SK-N-SH (cell line): ENCODE measurements around the gene GYS1. TPM values are rescaled to one million over a fixed set of nuclear protein-coding genes. Genes with fewer than 3 reads are reported as not detected.
"Not testable (repeated sequence)": the region's sequence is repeated elsewhere in the genome, so short reads cannot be mapped to it uniquely, and the experiment has no call there.

Experiments
- CTCF ChIA-PET: fragments of 300-600, 350-600 bp; formaldehyde crosslinking; extraction: SDS; loops from one replicate; lab custom pipeline; 2021; lab: Yijun Ruan, JAX
- POLR2A ChIA-PET: fragments of 350-600 bp; sonication (Branson Sonifier 250); formaldehyde crosslinking; extraction: SDS; loops from one replicate; lab custom pipeline; 2020; ENCODE audit warnings: antibody characterized with exemption, inconsistent platforms; lab: Yijun Ruan, JAX
- DNase-seq: peaks from one replicate; pipeline ENCODE4 v3.0.0; 2012
- H2AFZ ChIP-seq: fragments of 200-600 bp; sonication (generic); 2 replicates; pipeline ENCODE4 v1.8.1; 2016; ENCODE audit warnings: antibody characterized with exemption, mild to moderate bottlenecking, low read depth
- H3F3A ChIP-seq: fragments of 200-600 bp; sonication (generic); replicated peaks from 2 replicates; pipeline ENCODE3; 2016; ENCODE audit warnings: antibody characterized with exemption, mild to moderate bottlenecking; ENCODE audit not compliant: insufficient read depth
- H3K27ac ChIP-seq, 2 experiments: fragments of 200-500 bp in 1 of 2; fragments of 200-600 bp in 1 of 2; sonication (Bioruptor generic) in 1 of 2; sonication (generic), shearing (Covaris generic) in 1 of 2; 2 replicates each; pipeline versions ENCODE4 v1.5.1 to v1.6.1; 2014 to 2016; ENCODE audit warnings: low read depth in 2 of 2, inconsistent platforms in 1 of 2, low read length in 1 of 2, mild to moderate bottlenecking in 1 of 2, mixed read lengths in 1 of 2
- H3K27me3 ChIP-seq: fragments of 200-600 bp; sonication (generic), shearing (Covaris generic); 2 replicates; pipeline ENCODE4 v1.6.1; 2016; ENCODE audit warnings: mixed run types; ENCODE audit not compliant: insufficient read depth
- H3K36me3 ChIP-seq, 2 experiments: fragments of 200-500 bp in 1 of 2; fragments of 200-600 bp in 1 of 2; sonication (Bioruptor generic) in 1 of 2; sonication (generic) in 1 of 2; replicated peaks in 1 of 2; 2 replicates each; pipeline versions ENCODE3 to v1.5.1; 2014 to 2016; ENCODE audit warnings: low read length in 1 of 2, mild to moderate bottlenecking in 1 of 2; ENCODE audit not compliant: insufficient read depth in 2 of 2, control insufficient read depth in 1 of 2
- H3K4me1 ChIP-seq, 2 experiments: fragments of 200-500 bp in 1 of 2; fragments of 200-600 bp in 1 of 2; sonication (Bioruptor generic) in 1 of 2; sonication (generic), shearing (Covaris generic) in 1 of 2; 2 replicates each; pipeline versions ENCODE4 v1.5.1 to v1.6.1; 2014 to 2016; ENCODE audit warnings: low read depth in 1 of 2, low read length in 1 of 2, mixed run types in 1 of 2; ENCODE audit not compliant: insufficient read depth in 2 of 2, control insufficient read depth in 1 of 2
- H3K4me2 ChIP-seq: fragments of 200-600 bp; sonication (generic), shearing (Covaris generic); 2 replicates; pipeline ENCODE4 v1.6.1; 2017; ENCODE audit warnings: mixed run types
- H3K4me3 ChIP-seq, 2 experiments: fragments of 200-500 bp in 1 of 2; fragments of 200-600 bp in 1 of 2; sonication (Bioruptor generic) in 1 of 2; sonication (generic), shearing (Covaris generic) in 1 of 2; 2 replicates each; pipeline versions ENCODE4 v1.5.1 to v1.8.1; 2014 to 2016; ENCODE audit warnings: low read depth in 2 of 2, inconsistent platforms in 1 of 2, low read length in 1 of 2, mild to moderate bottlenecking in 1 of 2, mixed read lengths in 1 of 2, moderate library complexity in 1 of 2
- H3K79me2 ChIP-seq: fragments of 200-600 bp; sonication (generic); 2 replicates; pipeline ENCODE4 v1.8.1; 2017; ENCODE audit warnings: mild to moderate bottlenecking; ENCODE audit not compliant: insufficient read depth
- H3K9ac ChIP-seq: fragments of 200-600 bp; sonication (generic); 2 replicates; pipeline ENCODE4 v1.6.1; 2017; ENCODE audit warnings: mixed run types
- H3K9me2 ChIP-seq: fragments of 200-600 bp; sonication (generic); 2 replicates; pipeline ENCODE4 v1.6.1; 2017; ENCODE audit warnings: mixed run types
- H3K9me3 ChIP-seq: fragments of 200-600 bp; sonication (generic); 2 replicates; pipeline ENCODE4 v1.6.1; 2017; ENCODE audit warnings: mixed run types, mild to moderate bottlenecking, moderate library complexity
- H4K20me1 ChIP-seq: fragments of 200-600 bp; sonication (generic); 2 replicates; pipeline ENCODE4 v1.6.1; 2017; ENCODE audit warnings: mild to moderate bottlenecking, mixed run types; ENCODE audit not compliant: insufficient read depth
- EP300 ChIP-seq, 2 experiments: IDR thresholded peaks; 2 replicates each; pipeline versions ENCODE4 v1.4.0 to v1.6.1; 2012; ENCODE audit warnings: borderline replicate concordance in 1 of 2, low read depth in 1 of 2, low read length in 1 of 2
- FOSL2 ChIP-seq: IDR thresholded peaks from 2 replicates; pipeline ENCODE4 v1.4.0; 2012; ENCODE audit warnings: low read depth, mild to moderate bottlenecking, moderate library complexity, borderline replicate concordance
- FOXM1 ChIP-seq: IDR thresholded peaks from 2 replicates; pipeline ENCODE4 v1.4.0; 2012; ENCODE audit warnings: low read depth, mild to moderate bottlenecking
- IRF3 ChIP-seq: fragments of 150-350 bp; IDR thresholded peaks from 2 replicates; pipeline ENCODE4 v1.6.1; 2016; ENCODE audit warnings: mild to moderate bottlenecking, low read depth, low read length
- MAX ChIP-seq: IDR thresholded peaks from 2 replicates; pipeline ENCODE4 v1.4.0; 2012; ENCODE audit warnings: low read depth
- MEF2A ChIP-seq: IDR thresholded peaks from 2 replicates; pipeline ENCODE4 v1.4.0; 2012; ENCODE audit warnings: low read depth, borderline replicate concordance
- NFIC ChIP-seq: IDR thresholded peaks from 2 replicates; pipeline ENCODE4 v1.4.0; 2012; ENCODE audit warnings: borderline replicate concordance
- RCOR1 ChIP-seq: fragments of 150-350 bp; IDR thresholded peaks from 2 replicates; pipeline ENCODE4 v1.6.1; 2017; ENCODE audit warnings: antibody characterized with exemption, low read length
- REST ChIP-seq: IDR thresholded peaks from 2 replicates; pipeline ENCODE4 v1.6.1; 2012; ENCODE audit warnings: mild to moderate bottlenecking, low read depth, low read length, moderate library complexity
- RFX5 ChIP-seq: IDR thresholded peaks from 2 replicates; pipeline ENCODE4 v1.6.1; 2012; ENCODE audit warnings: mild to moderate bottlenecking, improper control_type of control experiment, low read length
- RXRA ChIP-seq: IDR thresholded peaks from 2 replicates; pipeline ENCODE4 v1.4.0; 2012; ENCODE audit warnings: low read depth, mild to moderate bottlenecking, borderline replicate concordance
- SIN3A ChIP-seq: IDR thresholded peaks from 2 replicates; pipeline ENCODE4 v1.6.1; 2012; ENCODE audit warnings: low read depth, mild to moderate bottlenecking, low read length, moderate library complexity, borderline replicate concordance
- TCF12 ChIP-seq: IDR thresholded peaks from 2 replicates; pipeline ENCODE4 v1.4.0; 2012
- TEAD4 ChIP-seq: IDR thresholded peaks from 2 replicates; pipeline ENCODE4 v1.4.0; 2012; ENCODE audit warnings: mild to moderate bottlenecking, borderline replicate concordance; ENCODE audit not compliant: insufficient read depth
- YY1 ChIP-seq: IDR thresholded peaks from 2 replicates; pipeline ENCODE4 v1.4.0; 2012; ENCODE audit warnings: low read depth, mild to moderate bottlenecking
- ZBTB33 ChIP-seq: IDR thresholded peaks from 2 replicates; pipeline ENCODE4 v1.4.0; 2012; ENCODE audit warnings: low read depth, borderline replicate concordance
- WGBS: methylation state at CpG from one replicate; pipeline ENCODE4 v1.1.6; 2017; ENCODE audit warnings: low lambda C conversion rate; 5-methylcytosine and 5-hydroxymethylcytosine counted together
- polyA plus RNA-seq, 3 experiments: library from polyadenylated mRNA; depleted of rRNA; stranded (reverse); fragments of >200 nt; gene quantifications; 2 replicates each; pipeline ENCODE4 v1.2.3, GENCODE V29; 2012

Gene GYS1
- polyA plus RNA-seq, 1 of the 3 experiments (the other 2 are of a cell fraction) = 25.3 TPM

- WGBS = 90% methylated on average over 10 of the region's 10 CpGs
- Histone ChIP-seq H3K27ac (no peak overlapping the region), H3K9me3 (no peaks in the 10 kb centered on the region), H3K4me2 (no peak overlapping the region), H3F3A (peaks cover 6% of the 10 kb centered on the region), H3K4me1 (0 out of 4 replicates have a peak, but pooled peaks cover 0 to 4% of the 10 kb centered on the region in 2 experiments), H2AFZ (no peak overlapping the region), H3K27me3 (no peaks in the 10 kb centered on the region), H3K9me2 (no peaks in the 10 kb centered on the region), H3K79me2 (no peaks in the 10 kb centered on the region), H3K9ac (no peak overlapping the region), H3K4me3 (no peak overlapping the region), H3K36me3 (peaks cover 9 to 16% of the 10 kb centered on the region in 2 experiments), H4K20me1 (no peaks in the 10 kb centered on the region)
- CTCF ChIA-PET = interaction anchor here (1.6 to 1.7 kb wide), 2 partner anchors 50 to 79 kb away, joined by 3 to 5 read pairs; no protein-coding TSS in a partner anchor
- no peak for TF ChIP-seq SIN3A
- no peak for TF ChIP-seq REST
- no peak for TF ChIP-seq NFIC
- no peak for TF ChIP-seq RCOR1
- no peak for TF ChIP-seq TCF12
- TF ChIP-seq RFX5 = no peak
- no peak for TF ChIP-seq RXRA
- no peak for TF ChIP-seq IRF3
- no peak for TF ChIP-seq MEF2A
- no peak for TF ChIP-seq YY1
- TF ChIP-seq EP300 (IDR thresholded peaks at IDR 0.05; ENCODE audit: borderline replicate concordance in 1 of 2, low read depth in 1 of 2, low read length in 1 of 2) = no peak
- TF ChIP-seq FOSL2 = no peak
- TF ChIP-seq MAX = no peak
- TF ChIP-seq FOXM1 = no peak
- TF ChIP-seq TEAD4 = no peak
- no peak for TF ChIP-seq ZBTB33
- POLR2A ChIA-PET = interaction anchor here (0.7 kb wide), 1 partner anchor 10 kb away, joined by 3 read pairs; no protein-coding TSS in a partner anchor
- no peak for DNase-seq
These were observed 72.2 kb downstream of the GYS1 start for GRCh38 chr19:48920949-48921348.

- peaks cover 11 to 25% of the 10 kb centered on the region in 2 experiments for H3K36me3 ChIP-seq
These were observed 73.8 kb downstream of the GYS1 start for GRCh38 chr19:48919271-48919670.

More at GRCh38 chr19:48919271-48919670, 73.8 kb downstream of the GYS1 start:
- DNase-seq, H3K4me2 ChIP-seq, H3K9me2 ChIP-seq, H4K20me1 ChIP-seq, POLR2A ChIA-PET, H3F3A ChIP-seq, H2AFZ ChIP-seq, H3K27me3 ChIP-seq, H3K79me2 ChIP-seq, H3K4me3 ChIP-seq, H3K4me1 ChIP-seq, H3K9ac ChIP-seq, H3K27ac ChIP-seq, H3K9me3 ChIP-seq: not testable (repeated sequence)
- CTCF ChIA-PET = interaction anchor here (1.6 kb wide), 1 partner anchor 51 kb away, joined by 3 read pairs; no protein-coding TSS in a partner anchor
- 96% methylated on average over 7 of the region's 8 CpGs for WGBS
